Parathyroid adenoma (tissue), 2 donors: Measurements from ENCODE around the gene DGKB.
A peak's percentile ranks its signal among the peaks of the same experiment; 100 is the strongest.

Experiments used
- H2AFZ ChIP-seq: fragments of 300-600 bp; sonication (generic); one replicate; pipeline ENCODE4 v1.7.0; 2017; ENCODE audit warnings: antibody characterized with exemption, mild to moderate bottlenecking
- H3K27ac ChIP-seq: fragments of 300-600 bp; sonication (generic); one replicate; pipeline ENCODE4 v1.7.0; 2017
- H3K27me3 ChIP-seq: fragments of 300-600 bp; sonication (generic); one replicate; pipeline ENCODE4 v1.7.0; 2017; ENCODE audit warnings: low read length; ENCODE audit not compliant: control insufficient read depth, insufficient read depth
- H3K36me3 ChIP-seq: fragments of 300-600 bp; sonication (generic); one replicate; pipeline ENCODE4 v1.7.0; 2017; ENCODE audit warnings: low read length; ENCODE audit not compliant: control insufficient read depth, insufficient read depth
- H3K4me1 ChIP-seq: fragments of 300-600 bp; sonication (generic); one replicate; pipeline ENCODE4 v1.7.0; 2017; ENCODE audit warnings: control low read depth
- H3K4me2 ChIP-seq: fragments of 300-600 bp; sonication (generic); one replicate; pipeline ENCODE4 v1.7.0; 2017; ENCODE audit warnings: low read length
- H3K4me3 ChIP-seq: fragments of 300-600 bp; sonication (generic); one replicate; pipeline ENCODE4 v1.7.0; 2017; ENCODE audit warnings: low read depth, low read length
- H3K79me2 ChIP-seq: fragments of 300-600 bp; sonication (generic); one replicate; pipeline ENCODE4 v1.7.0; 2017; ENCODE audit warnings: control low read depth
- H3K9ac ChIP-seq: fragments of 300-600 bp; sonication (generic); one replicate; pipeline ENCODE4 v1.7.0; 2017; ENCODE audit warnings: mild to moderate bottlenecking
- H3K9me3 ChIP-seq: fragments of 300-600 bp; sonication (generic); one replicate; pipeline ENCODE4 v1.7.0; 2017; ENCODE audit warnings: low read length; ENCODE audit not compliant: control insufficient read depth
- TF ChIP-seq, protein P1 (sequence below): fragments of 300-600 bp; sonication (generic); IDR thresholded peaks from one replicate; pipeline ENCODE4 v1.7.0; 2017; ENCODE audit warnings: antibody characterized with exemption, mild to moderate bottlenecking
- donor health status: primary hyperparathyroidism.

Gene DGKB

DNA sequence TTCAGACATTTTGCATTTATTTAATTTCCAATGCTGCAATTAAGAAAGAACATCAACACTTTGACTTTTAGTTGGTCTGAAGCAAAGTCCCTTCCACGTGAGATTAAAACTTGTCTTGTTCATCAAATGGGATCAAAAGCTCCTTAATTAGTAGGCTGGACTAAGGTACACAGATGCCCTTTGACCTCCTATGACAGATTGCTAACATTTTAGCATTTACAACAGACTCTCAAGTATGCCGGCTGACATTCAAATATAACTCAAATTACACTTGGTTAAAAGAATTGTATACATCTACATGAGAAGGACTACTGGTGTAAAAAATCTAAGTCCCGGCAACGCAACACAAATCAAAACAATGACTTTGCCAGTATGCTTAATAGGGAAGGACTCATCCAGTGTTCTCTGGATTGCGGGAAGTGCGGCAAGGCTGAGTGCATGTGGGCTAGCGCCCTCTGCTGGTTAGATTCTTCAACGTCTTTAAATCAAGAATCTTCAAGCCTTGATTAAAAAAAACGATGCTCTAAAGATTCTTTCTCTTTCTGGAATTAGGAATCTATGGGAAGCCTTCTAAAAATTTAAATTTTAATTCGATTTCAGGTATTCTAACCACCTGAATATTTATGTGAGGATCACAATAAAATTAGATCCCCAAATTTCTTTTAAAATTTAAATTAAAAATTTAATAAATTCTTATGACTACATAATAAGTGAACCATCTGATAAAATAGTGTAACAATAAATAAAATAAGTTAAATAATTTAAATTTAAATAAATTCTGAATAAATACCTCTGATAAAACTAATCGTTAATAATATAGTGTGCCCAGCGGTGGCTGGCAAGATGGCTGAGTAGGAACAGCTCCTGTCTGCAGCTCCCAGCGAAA lies 444.7 kb downstream of the DGKB start:
- Histone ChIP-seq H3K36me3 (no peaks in the 10 kb centered on the region), H3K4me2 (peak overlapping the region; percentile 53), H3K79me2 (no peaks in the 10 kb centered on the region), H3K9ac (no peak overlapping the region), H3K27ac (no peak overlapping the region), H3K9me3 (no peaks in the 10 kb centered on the region), H3K4me3 (peak overlapping the region; percentile 9), H3K4me1 (no peaks in the 10 kb centered on the region), H3K27me3 (no peaks in the 10 kb centered on the region), H2AFZ (no peak overlapping the region)
- TF ChIP-seq, protein P1, sequence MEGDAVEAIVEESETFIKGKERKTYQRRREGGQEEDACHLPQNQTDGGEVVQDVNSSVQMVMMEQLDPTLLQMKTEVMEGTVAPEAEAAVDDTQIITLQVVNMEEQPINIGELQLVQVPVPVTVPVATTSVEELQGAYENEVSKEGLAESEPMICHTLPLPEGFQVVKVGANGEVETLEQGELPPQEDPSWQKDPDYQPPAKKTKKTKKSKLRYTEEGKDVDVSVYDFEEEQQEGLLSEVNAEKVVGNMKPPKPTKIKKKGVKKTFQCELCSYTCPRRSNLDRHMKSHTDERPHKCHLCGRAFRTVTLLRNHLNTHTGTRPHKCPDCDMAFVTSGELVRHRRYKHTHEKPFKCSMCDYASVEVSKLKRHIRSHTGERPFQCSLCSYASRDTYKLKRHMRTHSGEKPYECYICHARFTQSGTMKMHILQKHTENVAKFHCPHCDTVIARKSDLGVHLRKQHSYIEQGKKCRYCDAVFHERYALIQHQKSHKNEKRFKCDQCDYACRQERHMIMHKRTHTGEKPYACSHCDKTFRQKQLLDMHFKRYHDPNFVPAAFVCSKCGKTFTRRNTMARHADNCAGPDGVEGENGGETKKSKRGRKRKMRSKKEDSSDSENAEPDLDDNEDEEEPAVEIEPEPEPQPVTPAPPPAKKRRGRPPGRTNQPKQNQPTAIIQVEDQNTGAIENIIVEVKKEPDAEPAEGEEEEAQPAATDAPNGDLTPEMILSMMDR = peak; percentile 65

DNA sequence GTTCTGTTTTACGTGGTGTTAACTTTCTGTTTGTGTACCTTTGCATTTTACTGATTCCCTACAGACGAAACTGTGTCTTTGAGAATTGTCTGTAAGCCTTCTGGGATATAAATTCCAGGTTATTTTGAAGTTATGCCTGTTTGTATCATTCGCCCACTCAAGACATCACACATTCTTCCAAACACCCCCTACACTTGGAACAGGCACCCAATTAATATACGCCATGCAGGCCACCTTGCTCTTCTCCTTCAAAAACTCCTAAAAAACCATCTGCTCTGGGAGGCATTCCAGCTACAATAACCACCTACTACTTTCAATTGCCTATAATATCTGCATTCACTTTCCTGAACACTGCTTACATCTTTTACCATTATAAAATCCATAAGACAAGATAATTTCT lies 453.3 kb downstream of the DGKB start:
- H3K4me3 ChIP-seq = no peak overlapping the region
- H3K27ac ChIP-seq = no peak overlapping the region
- no peaks in the 10 kb centered on the region for H3K36me3 ChIP-seq
- H3K9ac ChIP-seq = no peak overlapping the region
- H3K27me3 ChIP-seq = no peaks in the 10 kb centered on the region
- no peak overlapping the region for H3K4me2 ChIP-seq
- H3K4me1 ChIP-seq = no peaks in the 10 kb centered on the region
- TF ChIP-seq, protein P1 = no peak
- no peaks in the 10 kb centered on the region for H3K9me3 ChIP-seq
- H2AFZ ChIP-seq = no peak overlapping the region
- H3K79me2 ChIP-seq = no peaks in the 10 kb centered on the region

DNA sequence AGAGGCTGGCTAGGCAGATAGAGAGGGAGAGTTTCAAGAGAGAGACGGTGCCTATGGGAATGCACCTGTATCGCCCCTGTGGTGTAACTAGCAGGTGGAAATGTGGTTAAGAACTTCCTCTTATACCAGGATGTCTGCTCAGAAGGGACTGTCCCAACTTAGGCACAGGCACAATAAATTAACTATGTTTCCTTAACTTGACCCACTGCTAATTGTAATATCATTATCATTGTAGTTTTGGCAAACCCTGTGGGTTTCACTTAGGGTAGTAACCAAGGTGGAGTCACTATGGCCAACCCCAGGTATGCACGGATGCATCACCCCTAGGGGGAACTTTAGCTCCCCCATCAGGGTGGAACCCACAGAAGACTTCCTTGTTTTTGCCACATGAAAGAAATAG lies 455.7 kb downstream of the DGKB start:
- H3K4me1 ChIP-seq = no peaks in the 10 kb centered on the region
- no peak overlapping the region for H3K4me2 ChIP-seq
- no peak overlapping the region for H3K27ac ChIP-seq
- no peak overlapping the region for H3K4me3 ChIP-seq
- H3K79me2 ChIP-seq = no peaks in the 10 kb centered on the region
- no peaks in the 10 kb centered on the region for H3K27me3 ChIP-seq
- H3K9ac ChIP-seq = no peak overlapping the region
- no peaks in the 10 kb centered on the region for H3K36me3 ChIP-seq
- TF ChIP-seq, protein P1 = no peak
- no peak overlapping the region for H2AFZ ChIP-seq
- H3K9me3 ChIP-seq = no peaks in the 10 kb centered on the region

DNA sequence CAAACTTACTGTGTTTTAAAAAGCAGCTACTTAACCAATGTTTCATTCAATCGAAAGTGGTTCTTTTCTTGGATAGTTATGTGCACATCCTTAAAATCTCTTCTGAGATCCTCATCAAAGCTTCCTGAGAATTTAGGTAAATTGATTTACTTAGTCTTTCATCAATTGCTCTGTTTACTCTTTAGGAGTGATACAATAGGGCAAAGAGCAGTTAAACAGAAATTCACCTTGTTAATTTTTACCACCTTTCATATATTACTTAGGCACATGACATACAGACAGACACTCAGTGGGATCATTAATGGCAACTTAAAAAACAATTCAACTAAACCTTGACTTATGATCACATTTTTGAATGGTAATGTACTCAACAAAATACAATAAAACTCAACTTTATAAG lies 456.3 kb downstream of the DGKB start:
- Histone ChIP-seq H3K79me2 (no peaks in the 10 kb centered on the region), H3K4me2 (no peak overlapping the region), H3K9me3 (no peaks in the 10 kb centered on the region), H3K27me3 (no peaks in the 10 kb centered on the region), H3K9ac (no peak overlapping the region), H3K4me3 (no peak overlapping the region), H3K4me1 (no peaks in the 10 kb centered on the region), H3K27ac (no peak overlapping the region), H2AFZ (no peak overlapping the region), H3K36me3 (no peaks in the 10 kb centered on the region)
- TF ChIP-seq, protein P1 = no peak

DNA sequence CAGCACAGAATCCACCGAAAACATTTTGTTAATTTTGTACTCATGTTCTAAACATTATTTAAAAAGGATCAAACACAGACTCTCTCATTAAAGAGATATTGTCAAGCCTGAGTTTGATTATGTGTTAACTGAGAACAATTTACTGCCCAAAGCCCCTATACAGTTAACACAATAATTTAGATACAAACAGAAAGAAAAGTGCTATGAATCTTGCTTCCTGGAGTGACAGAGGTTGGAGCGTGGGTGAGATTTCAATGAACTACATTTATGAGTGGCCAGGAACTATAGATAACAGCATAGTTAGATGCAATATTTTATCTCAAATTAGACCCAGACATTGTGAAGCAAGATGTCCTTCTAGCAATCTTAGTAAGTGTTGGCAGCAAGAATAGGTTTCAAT lies 464.2 kb downstream of the DGKB start:
- Histone ChIP-seq H3K27ac (no peak overlapping the region), H3K9ac (no peak overlapping the region), H3K4me2 (no peak overlapping the region), H3K4me3 (no peak overlapping the region), H2AFZ (no peak overlapping the region), H3K4me1 (no peaks in the 10 kb centered on the region), H3K36me3 (no peaks in the 10 kb centered on the region), H3K27me3 (no peaks in the 10 kb centered on the region), H3K9me3 (no peaks in the 10 kb centered on the region), H3K79me2 (no peaks in the 10 kb centered on the region)
- TF ChIP-seq, protein P1 = no peak
